GM19023 (cell line): ENCODE data around the gene SNX25.
A peak's percentile ranks its signal among the peaks of the same experiment; 100 is the strongest.
"Not testable (repeated sequence)": the region's sequence is repeated elsewhere in the genome, so short reads cannot be mapped to it uniquely, and the experiment has no call there.

ENCODE experiments used
- ATAC-seq: cut with Tn5 transposase; IDR thresholded peaks from one replicate; pipeline ENCODE4 v1.9.1; 2021; ENCODE audit warnings: mild to moderate bottlenecking, moderate library complexity; ENCODE audit not compliant: unreplicated experiment

Gene SNX25

DNA sequence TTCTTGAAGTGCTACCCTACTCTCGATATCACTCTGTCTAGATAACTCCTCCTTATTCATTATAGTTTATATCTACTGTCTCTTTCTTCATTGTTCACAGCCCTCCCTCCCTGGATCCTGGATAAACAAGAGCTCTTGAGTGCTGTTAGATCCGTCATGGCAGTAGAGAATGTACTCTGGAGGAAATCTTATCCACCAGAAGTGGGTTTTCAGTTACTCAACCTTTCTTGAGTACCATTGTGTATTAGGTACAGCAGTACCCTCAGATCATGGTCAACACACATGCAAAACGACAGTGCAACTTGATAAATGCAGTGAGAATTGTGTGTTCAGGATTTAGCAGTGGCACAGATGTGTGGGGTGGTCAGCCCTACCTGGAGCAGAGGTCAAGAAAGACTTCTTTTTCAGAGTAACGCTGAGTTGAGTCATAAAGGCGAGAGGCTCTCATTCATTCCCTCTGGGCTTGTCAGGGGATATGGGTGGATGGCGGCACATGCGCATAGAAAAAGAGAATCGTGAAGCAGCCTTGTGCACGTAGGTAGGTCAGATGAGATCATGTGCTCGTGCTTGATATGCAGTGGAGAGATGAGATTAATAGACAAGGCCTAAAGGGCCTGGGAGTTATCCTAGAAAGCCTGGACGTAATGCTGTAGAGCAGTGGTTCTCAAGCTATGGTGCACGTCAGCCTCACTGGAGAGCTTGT, 89.5 kb downstream of the SNX25 start:
- no peak for ATAC-seq

DNA sequence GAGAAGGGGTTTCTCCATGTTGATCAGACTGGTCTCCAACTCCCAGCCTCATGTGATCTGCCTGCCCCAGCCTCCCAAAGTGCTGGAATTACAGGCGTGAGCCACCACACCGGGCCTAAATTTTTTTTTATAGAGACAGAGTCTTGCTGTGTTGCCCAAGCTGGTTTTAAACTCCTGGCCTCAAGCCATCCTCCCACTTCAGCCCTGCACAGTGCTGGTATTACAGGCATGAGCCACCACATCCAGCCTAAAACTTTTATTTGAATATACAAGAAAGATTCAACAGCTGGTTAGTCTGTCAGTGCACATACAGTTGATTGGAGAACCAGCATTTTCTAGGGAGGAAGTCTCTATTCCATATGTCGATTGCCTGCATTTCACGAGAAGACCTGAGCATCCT, 95.1 kb downstream of the SNX25 start:
- ATAC-seq, result no peak

DNA sequence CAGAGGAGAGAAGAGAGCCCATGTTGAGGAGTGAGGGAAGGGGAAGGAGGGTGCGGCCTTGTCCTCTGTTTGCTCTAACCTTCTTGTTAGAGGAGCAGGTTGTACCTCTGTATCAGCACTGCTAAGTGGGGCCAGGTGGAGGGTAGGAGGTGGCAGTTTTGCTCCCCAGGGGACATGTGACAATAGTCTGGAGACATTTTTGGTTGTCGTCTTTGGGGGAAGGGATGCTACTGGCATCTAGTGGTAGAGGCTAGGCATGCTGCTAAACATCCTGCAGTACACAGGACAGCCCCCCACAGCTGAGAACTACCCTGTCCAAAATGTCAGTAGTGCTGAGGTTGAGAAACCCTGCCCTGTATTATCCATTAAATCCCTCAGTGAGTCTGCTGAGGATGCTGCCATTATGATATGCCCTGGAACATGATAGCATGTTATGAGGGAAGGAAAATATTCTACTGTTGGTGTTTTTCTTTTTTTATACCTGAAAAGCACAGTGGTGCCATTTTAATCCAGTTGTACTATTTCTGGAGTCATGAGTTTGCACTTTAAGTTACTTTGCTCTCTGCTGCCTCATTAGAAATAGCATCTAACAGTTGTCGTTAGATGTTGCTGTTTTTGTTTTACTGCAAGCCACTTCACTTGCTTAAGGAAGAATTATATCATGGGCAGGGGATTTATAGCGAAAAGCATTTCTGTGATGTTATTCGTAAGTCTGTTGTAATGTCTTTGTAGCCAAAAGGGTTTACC, 95.7 kb downstream of the SNX25 start:
- peak; percentile 43 for ATAC-seq

DNA sequence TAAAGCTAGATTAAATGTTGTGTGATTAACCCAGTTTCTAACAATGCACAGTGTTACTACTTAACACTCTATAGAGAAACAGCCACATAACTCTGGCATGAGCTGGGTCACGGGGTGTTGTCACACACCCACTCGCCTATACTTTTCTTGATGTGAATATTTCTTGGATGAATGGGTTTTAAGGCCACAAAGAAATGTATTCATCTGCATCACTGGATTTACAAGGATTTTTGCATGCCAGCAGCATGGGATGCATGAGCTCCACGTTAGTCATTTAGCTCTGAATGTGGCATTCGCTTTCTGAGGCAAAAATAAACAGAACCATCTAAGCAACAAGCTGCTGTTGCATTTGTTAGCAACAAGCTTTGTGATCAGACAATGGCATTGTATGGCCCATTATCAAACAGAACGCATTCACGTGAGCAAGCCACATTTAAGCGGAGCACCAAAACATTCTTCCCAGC, 96.6 kb downstream of the SNX25 start:
- no peak for ATAC-seq

DNA sequence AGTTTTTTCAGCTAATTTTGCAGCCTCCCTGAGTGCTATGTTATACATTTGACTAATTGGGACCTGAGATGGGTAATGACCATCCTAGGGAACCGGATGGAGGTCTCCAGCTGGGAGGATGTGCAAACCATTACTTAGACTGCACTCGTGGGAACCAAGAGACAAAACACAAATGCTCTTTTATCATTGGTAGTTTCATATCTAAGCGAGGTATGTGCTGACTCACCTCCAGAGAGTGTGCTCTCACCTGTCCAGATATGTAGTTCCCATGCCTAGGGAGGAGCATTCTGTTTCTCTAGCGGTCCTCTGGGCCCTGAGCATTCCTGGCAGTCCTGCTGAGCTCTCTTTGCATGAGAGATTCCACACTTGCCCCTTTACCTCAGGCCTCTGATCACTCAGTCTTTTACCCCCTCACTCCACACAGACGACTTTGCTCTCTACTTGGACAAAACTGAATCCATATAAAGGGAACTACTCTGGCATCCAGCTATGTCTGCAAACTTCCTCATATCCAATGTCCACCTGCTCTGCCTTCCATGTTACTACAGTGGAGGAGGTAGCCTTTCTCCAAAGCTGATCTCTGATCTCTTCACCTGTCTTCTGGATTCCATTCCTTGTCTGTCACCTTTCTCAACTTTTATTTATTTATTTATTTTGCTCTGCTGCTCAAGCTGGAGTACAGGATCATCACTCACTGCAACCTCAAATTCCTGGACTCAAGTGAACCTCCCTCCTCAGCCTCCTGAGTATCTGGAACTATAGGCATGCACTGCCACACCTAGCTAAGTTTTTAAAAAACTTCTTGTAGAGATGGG, 97.9 kb downstream of the SNX25 start:
- peak; percentile 74 for ATAC-seq

DNA sequence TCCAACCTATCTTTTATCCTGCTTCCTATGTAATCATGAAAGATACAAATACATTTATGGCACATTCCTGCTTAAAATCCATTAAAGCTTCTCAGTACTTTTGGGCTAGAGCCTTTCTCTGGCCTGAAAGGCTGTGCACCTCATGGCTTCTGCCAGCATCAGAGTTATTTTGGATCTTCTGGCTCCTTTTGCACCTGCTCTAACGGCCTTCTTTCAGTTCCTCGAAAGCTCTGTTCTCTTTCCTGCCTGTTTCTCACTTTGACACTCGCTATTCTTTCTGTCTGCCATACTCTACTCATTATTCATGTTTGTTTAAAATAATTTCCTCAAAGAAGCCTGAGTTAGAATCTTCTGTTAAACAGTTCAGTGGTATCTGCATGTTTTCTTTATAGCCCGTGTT, 100.4 kb downstream of the SNX25 start:
- peak; percentile 34 for ATAC-seq

DNA sequence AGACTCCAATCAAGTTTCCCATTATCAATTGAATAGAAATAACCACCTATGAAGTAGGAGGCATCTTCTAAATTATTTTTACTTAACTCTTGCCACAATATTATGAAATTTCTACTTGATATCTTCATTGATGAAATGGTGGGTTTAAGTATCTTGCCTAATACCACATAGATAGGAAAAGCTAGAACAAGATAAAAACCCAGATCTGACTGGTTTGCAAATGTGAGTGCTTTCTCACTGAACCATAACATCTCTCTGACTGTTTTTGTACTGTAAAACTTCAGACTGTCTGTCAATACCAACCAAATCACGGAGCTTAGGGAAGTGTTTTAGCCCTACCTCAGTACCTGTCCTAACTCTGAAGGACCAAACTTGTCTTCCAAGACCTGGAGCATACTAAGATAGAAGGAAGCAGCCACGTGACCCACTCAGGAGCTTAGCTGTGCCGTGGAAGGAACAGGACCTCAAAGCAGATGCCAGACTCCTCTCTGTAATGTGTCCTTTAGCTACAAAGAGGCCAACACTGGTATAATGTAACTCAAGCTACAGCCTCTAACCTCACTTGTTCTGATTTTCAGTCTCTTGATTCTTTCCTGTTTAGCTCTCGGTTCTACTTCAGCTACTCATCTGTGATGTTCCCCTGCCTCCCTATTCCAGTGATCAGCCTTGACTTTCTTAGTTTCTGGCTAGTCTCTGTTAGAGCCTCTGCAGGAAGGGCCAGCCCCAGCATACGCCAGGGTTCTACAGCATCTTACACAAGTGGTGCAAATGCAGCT, 101.9 kb downstream of the SNX25 start:
- no peak for ATAC-seq

DNA sequence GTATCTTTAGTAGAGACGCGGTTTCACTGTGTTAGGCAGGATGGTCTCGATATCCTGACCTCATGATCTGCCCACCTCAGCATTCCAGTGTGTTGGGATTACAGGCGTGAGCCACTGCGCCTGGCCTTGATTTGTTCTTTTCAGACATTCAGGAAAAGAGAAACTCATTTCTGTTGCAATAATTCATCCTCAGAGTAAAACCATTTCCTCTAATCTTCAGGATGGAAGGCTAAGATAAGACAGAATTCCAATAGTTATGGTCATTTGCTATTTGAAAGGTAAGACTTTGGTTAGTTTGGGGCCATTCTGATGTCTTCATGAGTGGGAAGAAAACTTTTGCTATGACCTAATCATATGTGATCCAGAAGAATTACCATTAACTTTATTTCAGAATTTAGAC, 103.3 kb downstream of the SNX25 start:
- ATAC-seq, result no peak

DNA sequence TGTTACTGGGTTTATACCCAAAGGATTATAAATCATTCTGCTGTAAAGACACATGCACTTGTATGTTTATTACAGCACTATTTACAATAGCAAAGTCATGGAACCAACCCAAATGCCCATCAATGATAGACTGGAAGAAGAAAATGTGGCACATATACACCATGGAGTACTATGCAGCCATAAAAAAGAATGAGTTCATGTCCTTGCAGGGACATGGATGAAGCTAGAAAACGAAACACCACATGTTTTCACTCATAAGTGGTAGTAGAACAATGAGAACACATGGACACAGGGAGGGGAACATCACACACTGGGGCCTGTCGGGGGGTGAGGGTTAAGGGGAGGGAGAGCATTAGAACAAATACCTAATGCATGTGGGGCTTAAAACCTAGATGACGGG, 108.1 kb downstream of the SNX25 start:
- ATAC-seq, result not testable (repeated sequence)

DNA sequence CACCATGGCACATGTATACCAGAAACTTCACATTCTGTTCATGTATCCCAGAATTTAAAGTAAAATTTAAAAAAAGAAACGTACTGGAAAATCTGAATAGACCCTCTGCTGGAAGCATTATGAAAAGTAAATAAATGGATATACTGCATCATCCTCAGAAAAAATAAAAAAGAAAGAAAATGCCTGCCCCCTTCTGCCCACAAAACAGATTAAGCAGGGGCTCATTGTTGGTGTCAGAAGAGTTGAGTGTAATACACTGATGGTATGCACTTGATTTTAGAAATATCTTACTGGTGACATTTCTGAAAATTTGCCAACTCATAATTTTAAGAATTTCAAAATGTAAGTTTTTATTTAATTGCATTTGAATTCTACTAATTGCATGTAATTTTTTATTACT, 108.5 kb downstream of the SNX25 start:
- ATAC-seq, result no peak

DNA sequence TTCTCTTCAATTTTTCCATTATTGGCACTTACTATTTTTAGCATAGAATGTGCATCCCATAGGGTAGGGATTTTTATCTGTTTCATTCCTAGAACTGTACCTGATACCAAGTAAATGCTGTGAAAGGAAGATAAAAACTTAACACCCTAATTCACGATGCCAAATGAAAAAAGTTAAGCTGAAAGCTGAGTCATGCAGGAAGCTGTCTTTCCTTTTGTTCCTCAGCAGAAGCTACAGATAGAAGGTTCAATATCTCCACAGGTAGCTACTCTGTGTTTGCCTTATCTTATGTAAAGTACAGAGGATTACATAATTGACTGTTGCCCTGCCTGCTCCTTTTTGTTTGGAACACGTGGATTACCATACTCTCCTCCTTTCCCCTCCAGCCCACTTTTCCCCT, 109.3 kb downstream of the SNX25 start:
- ATAC-seq, result no peak

DNA sequence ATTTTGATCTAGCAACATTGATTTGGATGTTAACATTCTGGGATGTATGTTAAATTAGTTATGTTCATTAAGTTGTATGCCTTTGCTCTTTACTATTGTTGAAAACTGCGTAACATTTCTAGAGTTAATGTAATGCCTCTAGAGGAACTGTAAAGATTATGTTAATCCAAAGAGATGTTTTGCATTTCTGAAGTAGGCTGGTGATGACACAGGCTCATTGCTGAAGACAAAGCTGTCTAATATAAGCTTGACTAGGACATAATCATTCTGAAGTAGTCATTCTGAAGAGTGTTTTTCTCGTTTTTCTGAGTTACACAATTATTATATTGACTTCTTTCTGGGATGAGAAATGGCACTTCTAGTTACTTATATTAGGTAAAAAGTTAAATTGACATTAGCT, 113.4 kb downstream of the SNX25 start:
- ATAC-seq, result no peak

DNA sequence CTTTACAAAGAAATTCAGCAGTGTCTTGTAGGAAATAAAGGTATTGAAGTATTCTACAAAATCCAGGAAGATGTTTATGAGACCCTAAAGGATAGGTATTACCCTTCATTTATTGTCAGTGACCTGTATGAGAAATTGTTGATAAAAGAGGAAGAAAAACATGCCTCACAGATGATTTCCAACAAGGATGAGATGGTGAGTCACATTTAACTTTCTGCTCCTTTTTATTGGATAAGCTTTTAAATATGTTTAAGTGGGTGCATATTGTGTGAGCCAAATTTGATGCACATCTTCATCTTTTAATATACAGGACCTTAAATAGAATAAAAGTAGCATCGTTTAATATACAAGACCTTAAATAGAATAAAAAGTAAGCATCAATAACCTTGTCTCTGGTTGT, 114.2 kb downstream of the SNX25 start:
- no peak for ATAC-seq

DNA sequence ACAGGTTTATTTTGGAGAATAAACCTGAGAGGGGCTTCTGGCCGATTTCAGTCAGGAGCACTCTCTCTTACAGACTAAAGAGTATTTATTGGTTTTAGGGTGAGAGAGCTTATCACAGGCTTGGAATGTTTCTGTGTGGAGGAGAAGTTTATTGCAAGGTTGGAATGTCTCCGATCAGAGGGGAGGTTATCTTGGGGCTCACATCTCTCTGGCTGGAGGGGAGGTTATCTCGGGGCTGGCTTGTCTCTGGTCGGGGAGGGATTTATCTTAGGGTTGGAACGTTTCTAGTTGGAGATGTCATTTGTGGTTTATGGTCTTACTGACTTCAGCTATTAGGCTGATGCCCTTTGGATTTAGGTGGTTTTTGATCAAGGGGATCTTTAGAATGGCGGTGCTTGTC, 115.0 kb downstream of the SNX25 start:
- not testable (repeated sequence) for ATAC-seq

DNA sequence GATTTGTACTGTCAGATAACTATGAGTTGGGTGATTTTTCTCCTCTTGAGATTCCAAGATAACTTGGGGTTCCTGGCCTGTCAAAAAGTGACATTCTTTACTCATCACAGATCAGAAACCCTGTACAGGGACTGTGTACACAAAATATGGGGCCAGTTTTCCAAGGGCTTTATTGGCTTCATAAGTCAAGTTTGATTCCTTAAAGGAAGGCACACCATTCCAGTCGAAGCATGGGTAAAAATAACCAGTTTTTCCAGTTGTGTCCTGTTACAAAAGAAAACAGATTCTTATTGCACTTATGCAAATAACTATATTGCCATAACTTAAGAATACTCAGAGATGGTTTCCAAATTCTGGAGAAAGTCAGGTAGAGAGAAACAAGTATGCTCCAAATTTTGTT, 116.3 kb downstream of the SNX25 start:
- not testable (repeated sequence) for ATAC-seq

DNA sequence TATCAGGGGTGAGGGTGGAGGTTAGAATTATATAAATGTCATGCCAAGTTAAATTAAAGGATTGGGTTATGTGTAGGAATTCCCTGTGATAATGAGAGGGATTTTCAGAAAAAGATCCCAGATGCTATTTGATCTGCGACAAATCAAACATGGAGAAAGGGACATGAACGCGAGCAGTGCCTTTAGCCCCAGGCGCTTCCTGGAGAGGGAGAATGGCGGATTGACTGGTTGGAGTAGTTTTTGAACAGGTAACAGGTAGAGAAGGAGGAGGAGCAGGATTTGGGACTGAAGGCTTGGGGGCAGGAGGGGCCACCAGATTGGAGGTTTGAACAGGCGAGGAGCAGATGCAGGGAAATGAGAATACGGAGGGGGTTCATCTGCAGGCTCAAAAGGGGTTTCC, 119.2 kb downstream of the SNX25 start:
- ATAC-seq, result no peak

DNA sequence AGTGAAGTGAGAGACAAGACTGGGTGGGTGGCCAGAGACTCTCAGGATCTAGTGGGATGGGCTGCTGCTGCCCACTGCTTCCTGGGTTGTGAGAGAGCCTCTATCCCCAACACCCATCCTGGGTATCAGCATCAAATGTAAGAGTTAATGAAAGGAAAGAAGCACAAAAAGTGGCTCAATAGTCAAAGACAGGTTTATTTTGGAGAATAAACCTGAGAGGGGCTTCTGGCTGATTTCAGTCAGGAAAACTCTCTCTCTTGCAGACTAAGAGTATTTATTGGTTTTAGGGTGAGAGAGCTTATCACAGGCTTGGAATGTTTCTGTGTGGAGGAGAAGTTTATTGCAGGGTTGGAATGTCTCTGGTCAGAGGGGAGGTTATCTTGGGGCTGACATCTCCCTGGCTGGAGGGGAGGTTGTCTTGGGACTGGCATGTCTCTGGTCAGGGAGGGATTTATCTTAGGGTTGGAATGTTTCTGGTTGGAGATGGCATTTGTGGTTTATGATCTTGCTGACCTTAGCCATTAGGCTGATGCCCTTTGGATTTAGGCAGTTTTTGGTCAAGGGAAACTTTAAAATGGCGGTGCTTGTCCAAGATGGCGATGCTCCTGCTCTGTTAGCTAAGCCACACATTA, 120.6 kb downstream of the SNX25 start:
- ATAC-seq, result not testable (repeated sequence)

DNA sequence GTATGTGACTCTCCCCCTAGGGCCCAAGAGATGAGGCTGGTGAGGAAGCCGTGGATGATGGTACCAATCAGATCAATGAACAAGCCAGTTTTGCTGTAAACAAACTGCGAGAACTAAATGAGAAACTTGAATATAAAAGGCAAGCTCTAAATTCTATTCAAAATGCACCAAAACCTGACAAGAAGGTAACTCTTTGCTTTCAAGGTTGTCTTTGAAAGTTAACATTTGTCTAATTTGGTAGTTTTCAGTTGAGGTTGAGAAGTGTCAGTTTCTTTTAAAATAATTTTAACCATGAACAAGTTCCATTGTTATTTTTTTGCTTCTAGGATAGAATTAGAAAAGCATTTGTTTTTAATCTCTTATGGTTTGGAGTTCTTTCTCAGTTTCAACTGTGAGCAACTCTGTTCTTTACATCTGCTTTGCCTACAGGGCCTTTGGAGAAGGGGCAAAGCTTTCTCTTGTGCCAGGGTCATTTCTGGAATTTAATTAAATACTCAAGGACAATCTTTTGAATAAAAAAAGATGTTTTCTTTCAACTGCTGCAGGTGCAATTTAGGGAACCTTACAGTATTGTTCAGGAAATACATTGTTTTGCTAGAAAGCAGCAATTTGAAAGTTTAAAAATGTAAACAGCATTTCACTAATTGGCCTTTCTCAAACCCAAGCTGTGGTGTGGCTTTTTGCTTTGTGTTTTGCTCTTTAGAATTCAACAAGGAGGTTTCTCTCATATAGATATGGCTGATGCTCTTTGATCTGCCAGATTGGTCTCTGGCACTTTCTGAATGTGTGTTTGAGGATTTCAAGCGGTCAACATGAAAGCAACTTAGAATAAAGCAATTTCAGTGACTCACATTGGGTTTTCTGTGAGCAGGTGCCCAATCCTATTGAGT, 123.4 kb downstream of the SNX25 start:
- ATAC-seq, result peak; percentile 81

DNA sequence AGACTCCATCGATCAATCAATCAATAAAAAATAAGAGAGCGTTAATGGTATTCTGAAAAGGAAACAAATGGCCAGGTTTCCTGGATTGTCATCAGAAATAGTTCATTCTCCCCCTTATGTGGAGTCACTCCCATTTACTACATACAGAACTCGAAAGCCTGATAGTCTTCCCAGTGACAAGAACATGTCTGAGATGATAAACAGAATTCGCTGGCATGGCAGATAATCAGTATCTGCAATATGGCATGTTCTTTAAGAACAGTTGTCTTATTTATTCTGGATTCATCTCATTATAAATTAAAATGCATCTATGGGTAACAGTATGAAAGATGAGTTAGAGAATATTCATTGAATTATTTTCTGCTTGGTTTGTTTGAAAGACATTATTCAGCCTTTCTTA, 124.9 kb downstream of the SNX25 start:
- no peak for ATAC-seq
